Activated CD4-positive, CD25-positive, alpha-beta regulatory T cell (primary cell): ENCODE results near the gene NRBF2.
"Not testable (repeated sequence)": the region's sequence is repeated elsewhere in the genome, so short reads cannot be mapped to it uniquely, and the experiment has no call there.

Source experiments
- DNase-seq, 4 experiments: peaks; one replicate each; lab custom pipeline; 2025; lab: John Stamatoyannopoulos, UW

Gene NRBF2

GRCh38 chr10:63119041-63119440 is 14.1 kb upstream of the NRBF2 start:
- no peak for DNase-seq

GRCh38 chr10:63120554-63120953 is 12.6 kb upstream of the NRBF2 start:
- DNase-seq = no peak

- DNase-seq = no peak
These were observed 9.3 kb upstream of the NRBF2 start for GRCh38 chr10:63123727-63124362.

DNA sequence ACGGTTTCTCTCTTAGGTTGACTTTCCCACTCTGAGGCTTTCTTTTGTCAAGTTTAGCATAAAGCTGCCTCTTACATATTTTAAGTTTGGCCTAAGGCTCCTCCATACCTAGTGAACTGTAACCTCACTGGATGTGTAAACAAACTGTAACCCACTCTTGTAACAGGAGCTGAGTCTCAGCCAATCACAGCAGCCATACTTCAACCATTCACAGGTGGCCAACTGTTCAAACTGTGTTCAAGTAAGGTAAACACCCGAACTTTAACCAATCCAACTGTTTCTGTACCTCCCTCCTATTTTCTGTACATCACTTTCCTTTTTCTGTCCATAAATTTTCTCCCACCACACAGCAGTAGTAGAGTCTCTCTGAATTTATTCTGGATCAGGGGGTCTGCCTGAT is 7.7 kb upstream of the NRBF2 start:
- no peak for DNase-seq

GRCh38 chr10:63128443-63128842 is 4.7 kb upstream of the NRBF2 start:
- DNase-seq = no peak

GRCh38 chr10:63129888-63130287 is 3.2 kb upstream of the NRBF2 start:
- no peak for DNase-seq

DNA sequence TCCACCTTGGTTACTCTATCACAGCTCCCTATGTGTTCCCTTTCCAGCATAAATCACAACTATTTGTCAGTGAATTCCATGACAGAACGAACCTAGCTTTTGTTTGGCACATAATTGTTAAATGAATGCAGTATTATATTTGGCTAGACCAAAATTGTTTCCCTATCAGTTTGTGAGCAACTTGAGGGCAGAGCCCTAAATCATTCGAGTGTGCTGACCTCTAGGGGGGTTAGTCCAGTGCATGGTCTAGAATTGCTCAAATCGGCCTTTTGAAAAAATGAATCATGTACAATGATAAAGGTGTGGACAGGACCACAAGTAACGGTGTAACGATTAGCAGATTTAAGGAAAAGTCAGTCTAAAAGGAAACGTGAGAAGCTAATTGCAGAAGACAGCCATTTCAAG is 475 bp upstream of the NRBF2 start:
- no peak for DNase-seq

- DNase-seq = no peak
These were observed 861 bp downstream of the NRBF2 start for GRCh38 chr10:63133821-63134557.

DNA sequence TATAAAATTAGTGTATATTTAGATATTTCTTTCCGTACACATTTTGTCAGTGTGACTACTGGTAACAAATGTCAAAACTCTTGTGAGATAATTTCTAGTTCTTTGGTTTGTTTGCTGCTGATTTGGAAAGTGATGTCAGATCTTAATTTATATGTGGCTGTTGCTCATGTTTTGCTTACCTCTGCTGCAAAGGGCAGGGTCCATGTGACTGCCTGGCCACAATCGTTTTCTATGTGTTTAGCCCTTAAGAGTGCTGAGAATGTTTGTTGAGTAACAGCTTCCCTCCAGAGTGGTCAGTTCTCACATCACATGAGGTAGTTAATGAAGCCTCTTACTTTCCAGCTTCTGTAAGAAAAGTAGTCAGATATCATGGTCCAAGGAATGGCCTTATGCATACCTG is 4.2 kb downstream of the NRBF2 start:
- DNase-seq = no peak

DNA sequence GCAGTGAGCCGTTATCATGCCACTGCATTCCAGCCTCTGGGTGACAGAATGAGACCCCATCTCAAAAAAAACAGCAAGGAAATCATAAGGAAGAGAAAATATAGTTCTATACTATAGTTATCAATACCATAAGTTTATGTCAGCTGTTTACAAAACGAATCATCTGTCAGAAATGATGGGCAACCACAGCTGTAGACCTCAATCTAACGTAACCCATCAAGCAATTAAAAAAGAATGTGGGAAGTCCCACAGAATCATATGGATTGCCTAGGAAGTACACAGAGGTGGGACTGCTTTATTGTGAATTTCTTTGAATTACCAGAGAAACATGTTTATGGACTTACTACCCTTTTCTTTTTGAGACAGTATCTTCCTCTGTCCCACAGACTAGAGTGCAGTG is 6.9 kb downstream of the NRBF2 start:
- no peak for DNase-seq

GRCh38 chr10:63142136-63142535 is 9.0 kb downstream of the NRBF2 start:
- DNase-seq = no peak

DNA sequence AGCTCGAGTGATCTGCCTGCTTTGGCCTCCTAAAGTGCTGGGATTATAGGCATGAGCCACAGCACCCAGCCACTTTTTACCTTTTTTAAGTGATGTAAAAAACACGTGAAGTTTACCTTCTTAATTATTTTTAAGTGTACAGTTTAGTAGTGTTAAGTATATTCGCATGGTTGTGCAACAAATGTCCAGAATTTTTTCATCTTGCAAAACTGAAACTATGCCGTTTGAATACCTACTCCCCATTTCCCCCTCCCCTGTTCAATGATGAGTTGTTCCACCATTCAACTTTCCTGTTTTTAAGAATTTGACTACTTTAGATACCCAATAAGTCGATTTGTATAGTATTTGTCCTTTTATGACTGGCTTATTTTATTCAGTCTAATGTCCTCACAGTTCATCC is 10.9 kb downstream of the NRBF2 start:
- DNase-seq = no peak

- DNase-seq = no peak
These were observed 12.7 kb downstream of the NRBF2 start for GRCh38 chr10:63145782-63146181.

GRCh38 chr10:63146503-63146902 is 13.4 kb downstream of the NRBF2 start:
- DNase-seq = no peak

DNA sequence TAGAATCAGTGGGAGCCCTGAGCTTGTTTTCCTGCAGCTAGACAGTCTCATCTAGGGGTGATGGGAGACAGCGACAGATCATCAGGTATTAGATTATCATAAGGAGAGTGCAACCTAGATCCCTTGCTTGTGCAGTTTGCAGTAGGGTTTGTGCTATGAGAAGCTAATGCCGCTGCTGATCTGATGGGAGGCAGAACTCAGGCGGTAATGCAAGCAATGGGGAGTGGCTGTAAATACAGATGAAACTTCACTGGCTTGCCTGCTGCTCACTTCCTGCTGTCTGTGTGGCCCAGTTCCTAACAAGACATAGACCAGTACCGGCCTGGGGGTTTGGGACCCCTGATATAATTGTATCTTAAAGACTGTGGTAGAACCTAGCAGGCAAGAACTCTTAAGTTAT is 17.6 kb downstream of the NRBF2 start:
- no peak for DNase-seq

DNA sequence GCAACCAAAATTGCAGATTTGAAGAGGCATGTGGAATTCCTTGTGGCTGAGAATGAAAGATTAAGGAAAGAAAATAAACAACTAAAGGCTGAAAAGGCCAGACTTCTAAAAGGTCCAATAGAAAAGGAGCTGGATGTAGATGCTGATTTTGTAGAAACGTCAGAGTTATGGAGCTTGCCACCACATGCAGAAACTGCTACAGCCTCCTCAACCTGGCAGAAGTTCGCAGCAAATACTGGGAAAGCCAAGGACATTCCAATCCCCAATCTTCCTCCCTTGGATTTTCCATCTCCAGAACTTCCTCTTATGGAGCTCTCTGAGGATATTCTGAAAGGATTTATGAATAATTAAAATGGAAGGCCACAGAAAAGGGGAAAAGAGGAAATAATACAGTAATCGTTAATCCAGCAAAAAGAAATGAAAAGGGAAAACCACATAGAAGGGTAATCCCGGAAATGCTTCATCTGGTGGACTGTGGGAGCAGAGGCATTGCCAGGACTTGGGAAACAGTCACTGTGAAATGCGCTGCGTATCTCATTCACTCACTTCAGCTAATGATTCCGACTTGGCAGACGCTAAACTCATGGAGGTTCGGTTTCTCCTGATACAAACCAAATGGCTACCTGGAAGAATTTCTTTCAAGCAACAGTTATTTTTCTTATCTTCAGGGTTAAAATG is 20.9 kb downstream of the NRBF2 start:
- DNase-seq = not testable (repeated sequence)

DNA sequence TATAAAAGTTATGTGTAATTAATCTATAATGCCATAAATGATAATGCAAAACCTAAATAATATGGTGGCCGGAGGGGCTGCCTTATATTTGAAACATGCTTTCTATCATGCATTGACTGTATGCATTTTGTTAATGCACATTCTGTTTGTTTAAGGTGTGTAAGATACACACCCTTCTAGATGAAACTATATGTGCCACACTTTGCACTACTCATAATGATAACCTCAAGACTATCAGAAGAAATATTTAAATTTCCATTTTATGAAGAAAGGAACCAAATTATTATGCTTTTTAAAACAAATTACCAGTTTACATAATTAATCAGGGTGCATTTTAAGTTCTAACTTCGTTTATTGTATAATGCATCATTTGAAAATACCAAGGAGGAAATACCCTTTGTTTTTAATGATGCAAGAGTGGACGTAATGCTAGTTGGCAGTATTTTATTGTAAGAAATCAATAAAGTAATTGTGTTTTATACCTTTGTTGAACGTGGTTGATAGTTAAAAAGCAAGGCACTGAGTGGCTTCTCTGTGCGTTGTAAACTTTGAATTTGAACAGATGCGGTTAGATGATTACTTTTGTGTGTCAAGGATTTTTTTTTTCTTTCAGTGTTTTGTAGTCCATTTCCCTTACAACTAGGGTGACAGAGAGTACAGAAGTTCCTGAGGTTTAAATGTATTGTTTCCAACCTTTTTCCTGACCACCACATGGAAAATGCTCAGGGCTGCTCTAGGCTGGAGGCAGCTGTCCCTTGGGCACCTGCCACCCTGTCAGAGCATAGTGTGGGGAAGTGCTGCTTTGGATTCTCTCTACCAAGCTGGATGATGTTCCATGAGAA is 21.6 kb downstream of the NRBF2 start:
- no peak for DNase-seq

- no peak for DNase-seq
These were observed 22.4 kb downstream of the NRBF2 start for GRCh38 chr10:63155388-63156020.

GRCh38 chr10:63156236-63156635 is 23.1 kb downstream of the NRBF2 start:
- DNase-seq = no peak

DNA sequence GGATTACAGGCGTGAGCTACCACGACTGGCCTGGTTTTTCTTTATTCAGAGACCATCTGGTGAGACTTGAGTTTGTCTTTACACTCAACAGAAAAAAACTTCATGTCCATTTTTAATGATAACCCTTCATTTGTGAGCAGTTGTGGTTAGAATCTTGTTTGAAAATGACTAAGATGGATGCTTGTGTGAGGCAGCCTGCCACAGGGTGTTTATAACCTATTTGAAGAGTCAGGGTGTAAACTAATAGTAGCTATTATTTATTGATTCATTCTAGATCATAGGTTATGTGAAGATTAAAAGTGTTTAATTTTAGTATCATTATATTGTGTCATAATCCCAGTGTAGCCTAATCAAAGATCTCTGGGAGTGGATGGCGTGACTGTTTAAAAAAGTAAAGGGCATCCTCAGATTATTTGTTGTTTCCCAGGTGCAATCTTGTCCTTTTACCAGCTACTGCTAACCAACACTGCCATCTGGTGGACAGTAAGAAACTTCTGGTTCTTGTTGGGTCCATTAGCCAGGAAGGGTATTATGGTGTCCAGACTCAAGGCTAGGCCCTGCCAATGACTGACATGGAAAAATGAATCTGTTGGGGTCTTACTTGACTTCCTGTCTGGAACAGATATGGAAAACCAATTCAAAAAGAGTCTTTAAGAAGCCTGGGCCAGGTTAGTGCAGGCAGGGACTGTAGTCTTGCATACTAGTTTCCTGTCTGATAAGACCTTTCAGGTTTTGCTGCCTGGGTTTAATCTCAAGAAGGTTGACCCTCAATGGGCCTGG is 24.9 kb downstream of the NRBF2 start:
- peak in 3 of 4 experiments; percentile 5 to 16 (median 8) for DNase-seq

- no peak for DNase-seq
These were observed 28.5 kb downstream of the NRBF2 start for GRCh38 chr10:63161592-63161991.
